Amygdala (tissue), 56 donors: ENCODE results near the gene TMEM129.
A peak's percentile ranks its signal among the peaks of the same experiment; 100 is the strongest.

Source experiments
- DNase-seq, 56 donors: peaks; one replicate each; lab custom pipeline; 2025; lab: John Stamatoyannopoulos, UW

Gene TMEM129

DNA sequence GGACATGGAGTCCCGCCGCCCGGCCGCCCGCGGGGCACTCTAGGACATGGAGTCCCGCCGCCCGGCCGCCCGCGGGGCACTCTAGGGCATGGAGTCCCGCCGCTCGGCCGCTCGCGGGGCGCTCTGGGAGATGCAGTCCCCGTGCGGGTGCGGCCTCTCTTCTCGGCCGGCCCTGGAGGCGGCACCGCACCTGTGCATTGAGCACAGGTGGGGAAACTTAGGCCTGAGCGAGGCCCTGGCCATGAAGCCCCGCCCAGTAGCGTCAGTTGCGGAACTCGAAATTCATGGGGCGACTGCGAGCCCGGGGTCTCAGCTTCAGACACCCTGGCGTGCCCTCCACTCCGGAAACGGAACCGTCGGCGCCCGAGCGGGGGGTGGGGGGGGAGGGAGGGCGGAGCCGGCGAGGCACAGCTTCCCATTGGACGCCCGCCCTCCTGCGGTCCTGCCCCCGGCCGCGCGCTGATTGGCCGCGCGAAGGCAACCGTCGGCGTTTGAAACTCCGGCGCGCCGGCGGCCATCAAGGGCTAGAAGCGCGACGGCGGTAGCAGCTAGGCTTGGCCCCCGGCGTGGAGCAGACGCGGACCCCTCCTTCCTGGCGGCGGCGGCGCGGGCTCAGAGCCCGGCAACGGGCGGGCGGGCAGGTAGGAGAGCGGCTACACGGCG is at the start of gene TMEM129, which contains the start of gene TACC3:
Gene TMEM129, minus strand, starts transcription at position 321 of the 663 bp plus-strand sequence. CDS start 486 bp downstream, outside the sequence.
Gene TACC3, plus strand, starts transcription at position 519 of the 663 bp plus-strand sequence. CDS start 1,901 bp downstream, outside the sequence.
- DNase-seq: peak; percentile 74 to 96 (median 92)

DNA sequence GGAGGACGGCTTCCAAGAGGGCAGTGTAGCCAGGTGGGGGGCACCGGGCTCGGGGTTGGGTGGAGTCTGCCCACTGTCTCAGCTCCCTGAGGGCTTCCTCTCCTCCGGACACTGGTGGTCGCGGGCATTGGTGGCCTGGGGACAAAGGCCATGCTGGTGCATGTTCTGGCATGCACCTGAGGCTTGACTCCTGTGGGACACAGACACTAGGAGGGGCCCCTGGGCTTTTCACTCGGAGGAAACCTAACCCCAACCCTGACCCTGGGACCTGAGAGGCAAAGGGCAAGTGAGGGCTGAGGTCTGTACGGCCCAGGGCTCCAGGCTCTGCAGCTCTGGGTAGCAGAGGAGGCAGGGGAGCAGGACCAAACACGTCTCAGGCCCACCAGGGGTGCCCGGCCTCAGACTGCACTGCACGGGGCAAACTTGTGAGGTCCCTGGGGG is 49.7 kb upstream of the TMEM129 start:
- DNase-seq: no peak

DNA sequence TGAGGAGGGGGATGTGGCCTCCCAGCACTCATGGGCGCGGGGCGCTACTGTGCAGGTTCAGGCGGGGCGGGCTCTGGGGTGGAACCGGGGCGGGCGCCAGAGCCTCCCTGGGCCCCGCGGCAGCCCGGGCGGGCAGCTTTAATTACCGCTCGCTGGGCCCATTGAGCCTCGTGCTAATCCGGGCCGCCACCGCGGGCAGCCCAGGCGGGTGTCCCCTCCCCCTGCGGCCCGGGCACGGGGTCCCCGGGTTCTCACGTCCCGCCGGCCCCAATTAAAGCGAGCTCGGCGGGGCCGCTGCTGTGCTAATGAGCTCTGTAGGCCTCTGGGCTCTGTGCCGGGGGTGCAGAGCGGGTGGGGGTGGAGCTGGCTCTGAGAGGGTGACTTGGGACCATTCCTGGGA is 49.1 kb upstream of the TMEM129 start:
- peak in 30 of 56 donors; percentile 16 to 80 (median 53) for DNase-seq

DNA sequence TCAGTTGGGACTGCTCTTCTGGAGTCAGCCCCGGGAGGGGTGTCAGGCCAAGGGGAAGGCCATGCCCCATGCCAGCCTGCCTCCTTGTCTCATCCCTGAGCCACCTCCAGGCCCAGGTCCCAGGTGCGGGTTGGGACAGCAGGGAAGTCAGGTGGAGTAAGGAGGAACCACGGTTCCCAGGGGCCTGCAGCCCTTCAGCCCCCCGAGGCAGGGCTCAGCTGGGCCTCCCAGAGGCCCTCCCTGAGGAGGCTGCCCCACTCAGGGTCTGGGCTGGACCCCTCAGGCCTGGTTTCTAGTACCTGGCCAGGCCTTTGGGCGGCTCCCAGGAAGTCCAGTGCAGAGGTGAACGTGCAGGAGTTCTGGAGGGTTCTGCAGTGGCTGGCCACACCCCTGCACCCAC is 48.6 kb upstream of the TMEM129 start:
- no peak for DNase-seq

GRCh38 chr4:1768367-1769034 is 47.4 kb upstream of the TMEM129 start:
- DNase-seq: no peak

DNA sequence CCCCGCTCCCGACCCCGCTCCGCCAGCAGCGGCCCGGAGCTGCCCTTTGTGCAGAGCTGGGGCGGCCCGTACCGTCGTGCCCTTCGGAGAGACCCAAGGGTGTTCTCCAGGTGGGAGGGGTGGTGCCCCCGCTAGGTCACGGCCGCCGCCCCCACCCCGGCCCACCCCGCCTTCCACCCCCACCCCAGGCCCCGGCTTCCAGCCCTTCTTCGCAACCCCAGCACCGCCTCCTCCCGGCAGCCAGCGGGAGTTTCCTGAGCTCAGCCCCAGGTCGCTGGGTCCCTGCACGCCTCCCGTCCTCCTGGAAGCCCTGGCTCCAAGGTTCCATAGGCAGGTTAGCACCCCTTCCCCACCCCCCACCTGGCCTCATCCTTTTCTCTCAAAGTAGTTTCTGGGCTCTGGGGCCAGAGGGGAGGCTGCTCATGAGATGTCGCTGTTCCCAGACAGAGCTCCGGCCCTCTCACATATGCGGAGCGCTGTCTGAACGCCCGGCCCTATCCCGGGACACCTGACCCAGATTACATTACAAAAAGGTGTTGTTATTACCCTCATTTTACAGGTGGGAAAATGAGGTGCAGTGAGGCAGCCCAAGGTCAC is 46.7 kb upstream of the TMEM129 start:
- no peak for DNase-seq

GRCh38 chr4:1767061-1767769 is 46.1 kb upstream of the TMEM129 start:
- DNase-seq: peak in 17 of 56 donors; percentile 27 to 73 (median 50)

GRCh38 chr4:1766106-1767060 is 45.3 kb upstream of the TMEM129 start:
- peak in 7 of 56 donors; percentile 16 to 48 (median 34) for DNase-seq

GRCh38 chr4:1765409-1766072 is 44.4 kb upstream of the TMEM129 start:
- DNase-seq: no peak

GRCh38 chr4:1764670-1765069 is 43.5 kb upstream of the TMEM129 start:
- no peak for DNase-seq

DNA sequence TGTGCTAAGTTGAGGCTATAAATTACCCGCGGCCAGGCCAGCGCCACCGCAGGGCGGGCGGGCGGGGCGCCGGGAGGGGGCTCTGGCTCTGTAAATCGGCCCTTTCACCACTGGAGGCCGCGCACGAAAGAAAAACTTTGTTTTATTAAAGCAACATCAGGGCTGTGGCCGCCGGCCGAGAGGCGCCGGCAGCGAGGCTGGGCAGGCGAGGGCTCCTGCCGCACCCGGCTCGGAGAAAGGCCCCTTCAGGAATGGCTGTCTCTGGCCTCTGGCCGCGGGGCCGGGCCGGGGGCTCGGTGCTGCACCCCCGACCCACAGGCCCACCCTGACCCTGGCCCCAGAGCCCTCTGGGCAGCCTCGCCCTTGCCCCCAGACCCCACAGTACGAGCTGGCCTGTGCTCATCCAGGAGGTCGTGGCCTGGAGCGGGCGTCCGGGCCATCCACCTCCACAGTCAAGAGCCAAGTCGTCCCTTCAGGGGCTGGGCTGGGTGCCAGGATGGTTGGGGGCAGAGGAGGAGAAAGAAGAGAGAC is 42.5 kb upstream of the TMEM129 start:
- DNase-seq: peak in 26 of 56 donors; percentile 9 to 73 (median 38)

GRCh38 chr4:1763070-1763549 is 42.0 kb upstream of the TMEM129 start:
- no peak for DNase-seq

- no peak for DNase-seq
These were observed 41.3 kb upstream of the TMEM129 start for GRCh38 chr4:1762264-1763010.

DNA sequence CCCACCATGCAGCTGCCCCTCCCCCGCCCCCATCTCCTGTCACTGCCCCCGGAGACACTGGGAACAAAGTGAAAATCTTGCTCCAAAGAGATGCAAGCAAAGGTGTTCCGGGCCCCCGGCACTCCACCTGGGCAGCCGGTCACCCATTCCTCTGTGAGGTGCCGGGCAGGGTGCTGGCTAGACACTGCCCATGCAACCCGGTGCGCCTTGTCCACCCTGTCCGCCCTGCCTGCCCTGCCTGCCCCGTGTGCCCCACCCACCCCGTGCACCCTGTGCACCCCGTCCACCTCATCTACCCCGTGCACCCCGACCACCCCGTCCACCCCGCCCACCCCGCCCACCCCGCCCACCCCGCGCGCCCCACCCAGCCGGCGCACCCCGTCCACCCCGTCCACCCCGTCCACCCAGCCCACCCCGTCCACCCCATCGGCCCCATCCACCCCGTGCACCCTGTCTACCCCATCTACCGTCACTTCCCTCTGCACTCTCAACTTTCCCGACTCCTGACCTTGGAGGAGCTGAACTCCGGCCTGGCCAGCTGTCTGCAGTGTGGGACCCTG is 40.1 kb upstream of the TMEM129 start:
- DNase-seq: no peak

- DNase-seq: peak in 4 of 56 donors; percentile 12 to 38 (median 26)
These were observed 39.5 kb upstream of the TMEM129 start for GRCh38 chr4:1760521-1761071.

DNA sequence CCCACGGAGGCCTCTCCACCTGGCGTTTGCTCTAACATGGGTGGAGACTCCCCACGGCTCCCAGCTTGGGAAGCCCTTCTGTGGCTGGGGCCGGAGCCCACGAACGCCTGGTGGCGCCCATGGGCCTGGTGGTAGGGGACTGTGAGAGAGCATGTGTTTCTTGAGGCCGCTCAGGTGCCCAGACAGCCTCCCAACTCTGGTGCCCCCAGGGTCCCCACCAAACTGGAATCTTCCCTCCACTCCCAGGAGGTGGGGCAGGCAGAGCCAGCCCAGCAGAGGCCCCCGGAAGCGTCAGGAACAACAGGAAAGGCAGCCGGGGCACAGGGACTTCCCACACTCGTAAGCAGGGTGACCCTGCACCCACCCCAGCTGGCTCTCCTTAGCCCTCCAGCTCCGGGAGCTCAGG is 38.7 kb upstream of the TMEM129 start:
- DNase-seq: no peak

DNA sequence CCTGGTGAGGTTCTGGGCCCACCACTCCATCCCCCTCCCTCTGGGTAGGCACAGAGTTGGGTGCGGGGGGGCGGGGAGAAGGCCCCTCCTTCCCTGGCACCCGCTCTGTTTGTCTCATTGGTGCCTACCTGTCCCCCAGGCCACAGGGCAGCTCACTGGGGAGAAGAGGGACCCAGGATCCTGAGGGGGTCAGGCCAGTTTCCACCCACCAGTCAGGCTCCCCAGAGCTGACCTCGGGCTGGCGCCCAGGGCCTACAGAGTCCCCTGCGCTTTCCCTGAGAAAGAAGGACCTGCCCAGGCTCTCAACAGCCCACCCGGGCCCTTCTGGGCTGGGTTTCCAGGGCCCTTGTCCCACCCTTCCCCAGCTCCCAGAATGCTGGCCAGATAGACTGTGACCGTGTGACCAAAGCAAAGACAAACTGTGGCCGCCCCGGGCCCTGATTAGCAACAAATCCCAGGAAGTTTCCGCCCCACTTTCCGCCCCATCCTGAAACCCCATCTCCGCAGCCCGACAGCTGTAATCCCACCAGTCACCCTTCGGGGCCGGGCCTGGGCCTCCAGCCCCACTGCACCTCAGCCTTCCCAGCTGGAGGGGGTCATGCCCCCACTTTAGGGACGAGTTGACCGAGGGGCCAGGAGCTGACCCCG is 38.2 kb upstream of the TMEM129 start:
- DNase-seq: no peak
